C4-2B (cell line): Measurements from ENCODE around the gene PDE4B.

Experiments
- CTCF ChIP-seq: fragments of 450-650 bp; conservative IDR thresholded peaks from 2 replicates; pipeline ENCODE4 v1.5.1; 2017; ENCODE audit warnings: mild to moderate bottlenecking
- ZFX ChIP-seq: fragments of 450-650 bp; IDR thresholded peaks from 2 replicates; pipeline ENCODE4 v1.6.1; 2017

- TF ChIP-seq CTCF (no peak), ZFX (no peak)
These were observed 651 bp downstream of the PDE4B start for GRCh38 chr1:65793359-65793732.
